ENCODE data around the gene ARHGAP26.

DNA sequence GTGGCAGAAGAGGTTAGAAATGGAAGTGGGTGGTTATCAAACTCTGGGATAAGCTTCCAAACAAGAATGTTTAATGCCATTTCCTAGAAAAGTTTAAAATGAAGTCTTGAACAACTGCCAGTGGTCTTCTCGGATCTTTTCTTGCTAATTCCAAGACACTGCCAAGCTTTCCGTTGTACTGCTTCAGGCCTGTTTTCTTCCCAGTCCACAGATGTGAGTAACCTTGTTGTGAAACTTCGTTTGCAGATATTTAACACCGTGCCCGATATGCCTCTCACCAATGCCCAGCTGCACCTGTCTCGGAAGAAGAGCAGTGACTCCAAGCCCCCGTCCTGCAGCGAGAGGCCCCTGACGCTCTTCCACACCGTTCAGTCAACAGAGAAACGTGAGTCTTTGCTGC, 363.5 kb downstream of the ARHGAP26 start:
- TF ChIP-seq, protein P1, sequence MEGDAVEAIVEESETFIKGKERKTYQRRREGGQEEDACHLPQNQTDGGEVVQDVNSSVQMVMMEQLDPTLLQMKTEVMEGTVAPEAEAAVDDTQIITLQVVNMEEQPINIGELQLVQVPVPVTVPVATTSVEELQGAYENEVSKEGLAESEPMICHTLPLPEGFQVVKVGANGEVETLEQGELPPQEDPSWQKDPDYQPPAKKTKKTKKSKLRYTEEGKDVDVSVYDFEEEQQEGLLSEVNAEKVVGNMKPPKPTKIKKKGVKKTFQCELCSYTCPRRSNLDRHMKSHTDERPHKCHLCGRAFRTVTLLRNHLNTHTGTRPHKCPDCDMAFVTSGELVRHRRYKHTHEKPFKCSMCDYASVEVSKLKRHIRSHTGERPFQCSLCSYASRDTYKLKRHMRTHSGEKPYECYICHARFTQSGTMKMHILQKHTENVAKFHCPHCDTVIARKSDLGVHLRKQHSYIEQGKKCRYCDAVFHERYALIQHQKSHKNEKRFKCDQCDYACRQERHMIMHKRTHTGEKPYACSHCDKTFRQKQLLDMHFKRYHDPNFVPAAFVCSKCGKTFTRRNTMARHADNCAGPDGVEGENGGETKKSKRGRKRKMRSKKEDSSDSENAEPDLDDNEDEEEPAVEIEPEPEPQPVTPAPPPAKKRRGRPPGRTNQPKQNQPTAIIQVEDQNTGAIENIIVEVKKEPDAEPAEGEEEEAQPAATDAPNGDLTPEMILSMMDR (IDR thresholded peaks at IDR 0.05) = no peak
- no peak for TF ChIP-seq POLR2A (IDR thresholded peaks at IDR 0.05)
